Measurements from ENCODE around the gene HMCES.

GRCh38 chr3:129321887-129322286 is 43.2 kb downstream of the HMCES start:
- no peak for TF ChIP-seq CTCF (IDR thresholded peaks at IDR 0.05; ENCODE audit: low read depth, low read length)
- no peak for TF ChIP-seq EZH2phosphoT487 (IDR thresholded peaks at IDR 0.05; ENCODE audit: low read depth)
